Stimulated activated CD8-positive, alpha-beta memory T cell treated with anti-CD3 and anti-CD28 coated beads, Interleukin-7, amount 100 ng/mL, for 4 hours (primary cell): ENCODE data around the gene HOXA6.

Experiments used
- DNase-seq, 2 donors: peaks; one replicate each; pipeline ENCODE4 v3.0.0-alpha.2; 2020; ENCODE audit warnings: low read depth in 2 of 2

HOXA6 gene

GRCh38 chr7:27137640-27138315, 9.8 kb downstream of the HOXA6 start:
- DNase-seq = no peak

GRCh38 chr7:27134392-27134791, 13.2 kb downstream of the HOXA6 start:
- DNase-seq = no peak

- no peak for DNase-seq
Measured at GRCh38 chr7:27133409-27134231, 14.0 kb downstream of the HOXA6 start.

- no peak for DNase-seq
Measured at GRCh38 chr7:27132978-27133377, 14.6 kb downstream of the HOXA6 start.

- DNase-seq = no peak
Measured at GRCh38 chr7:27132214-27132613, 15.4 kb downstream of the HOXA6 start.

GRCh38 chr7:27131390-27131819, 16.2 kb downstream of the HOXA6 start:
- DNase-seq = no peak

GRCh38 chr7:27130540-27131389, 16.8 kb downstream of the HOXA6 start, which contains the start of gene HOXA4:
HOXA4 (minus strand) TSS chr7:27130757; CDS start chr7:27130733, 24 bp downstream.
- DNase-seq = peak; percentile 27 to 75

- no peak for DNase-seq
Measured at GRCh38 chr7:27129729-27130539, 17.6 kb downstream of the HOXA6 start.

- DNase-seq = no peak
Measured at GRCh38 chr7:27128776-27129728, 18.5 kb downstream of the HOXA6 start.

- DNase-seq = no peak
Measured at GRCh38 chr7:27128034-27128433, 19.5 kb downstream of the HOXA6 start.

- DNase-seq = no peak
Measured at GRCh38 chr7:27126596-27127327, 20.8 kb downstream of the HOXA6 start.

- DNase-seq = no peak
Measured at GRCh38 chr7:27125986-27126394, 21.6 kb downstream of the HOXA6 start.

GRCh38 chr7:27124902-27125689, 22.5 kb downstream of the HOXA6 start:
- no peak for DNase-seq

GRCh38 chr7:27124096-27124901, 23.3 kb downstream of the HOXA6 start:
- no peak for DNase-seq

GRCh38 chr7:27123477-27124053, 24.0 kb downstream of the HOXA6 start:
- no peak for DNase-seq

- no peak for DNase-seq
Measured at GRCh38 chr7:27123007-27123476, 24.5 kb downstream of the HOXA6 start.
